Heart left ventricle (tissue), 16 donors: Measurements from ENCODE around the gene SERPINE1. TPM values are rescaled to one million over a fixed set of nuclear protein-coding genes. Genes with fewer than 3 reads are reported as not detected.

Source experiments
- ATAC-seq, 4 donors: fragments of 200-7000 bp; cut with Tn5 transposase; one replicate each; pipeline ENCODE4 v1.9.1; 2020 to 2022; ENCODE audit warnings: moderate library complexity in 4 of 4, mild to moderate bottlenecking in 3 of 4, moderate number of reproducible peaks in 1 of 4
- DNase-seq, 5 donors: peaks; one replicate each; pipeline ENCODE4 v3.0.0-alpha.2; 2020
- H3K27ac ChIP-seq, 12 donors: fragments of 200-600 bp; sonication (generic) in 4 of 12; one replicate each; pipeline versions ENCODE4 v1.5.0 to v1.8.0; 2016 to 2022; ENCODE audit warnings: mild to moderate bottlenecking in 2 of 12
- H3K27me3 ChIP-seq, 9 donors: fragments of 200-600 bp; sonication (generic) in 2 of 9; one replicate each; pipeline versions ENCODE4 v1.5.1 to v1.8.0; 2016 to 2022; ENCODE audit warnings: mild to moderate bottlenecking in 3 of 9
- H3K36me3 ChIP-seq, 9 donors: fragments of 200-600 bp; sonication (generic) in 2 of 9; one replicate each; pipeline versions ENCODE4 v1.5.0 to v1.8.0; 2018 to 2022; ENCODE audit warnings: mild to moderate bottlenecking in 2 of 9
- H3K4me1 ChIP-seq, 12 donors: fragments of 200-600 bp; sonication (generic) in 4 of 12; one replicate each; pipeline versions ENCODE4 v1.5.0 to v1.8.0; 2016 to 2022; ENCODE audit warnings: mild to moderate bottlenecking in 3 of 12
- H3K4me3 ChIP-seq, 12 donors: fragments of 200-600 bp; sonication (generic) in 4 of 12; one replicate each; pipeline versions ENCODE4 v1.5.0 to v1.8.0; 2017 to 2022; ENCODE audit warnings: mild to moderate bottlenecking in 9 of 12, moderate library complexity in 4 of 12
- H3K9me3 ChIP-seq, 12 donors: fragments of 200-600 bp; sonication (generic) in 4 of 12; one replicate each; pipeline versions ENCODE4 v1.5.0 to v1.8.0; 2016 to 2022; ENCODE audit warnings: mild to moderate bottlenecking in 1 of 12
- CTCF ChIP-seq, 12 donors: fragments of 200-600 bp; sonication (generic) in 4 of 12; IDR thresholded peaks; one replicate each; pipeline versions ENCODE4 v1.5.0 to v1.8.0; 2018 to 2022; ENCODE audit warnings: antibody characterized with exemption in 12 of 12, mild to moderate bottlenecking in 5 of 12
- POLR2A ChIP-seq, 2 donors: fragments of 450-650 bp; IDR thresholded peaks; one replicate each; pipeline ENCODE4 v1.6.1; 2017; ENCODE audit warnings: antibody characterized with exemption in 2 of 2, mild to moderate bottlenecking in 2 of 2, moderate library complexity in 2 of 2
- WGBS, 4 donors: extraction: QIAGEN DNeasy Blood & Tissue Kit in 2 of 4; methylation state at CpG; one replicate each; pipeline versions ENCODE4 v1.1.5 to v1.1.7; 2013 to 2018; 5-methylcytosine and 5-hydroxymethylcytosine counted together
- intact Hi-C, 10 donors: fragments of 100-400 bp; cut with DNase I; formaldehyde crosslinking; loops; one replicate each; pipeline versions ENCODE4 v1.11.1 to v1.14.2; 2022
- polyA plus RNA-seq, 2 donors: library from polyadenylated mRNA; stranded (reverse); fragments of 200-250 nt; gene quantifications; one replicate each; pipeline ENCODE4 v1.2.3, GENCODE V29; 2013
- total RNA-seq, 9 donors: library from RNA; depleted of rRNA in 2 of 9; stranded (reverse); fragments of >200 nt in 2 of 9; fragmentation: NEBNext Ultra II Directional in 3 of 9; extraction: Animal tissue kit (Norgen Biotek cat#: 25700) in 3 of 9; gene quantifications; one replicate each; pipeline versions ENCODE4 v1.1.0 to v1.2.4, GENCODE V29; 2016 to 2023
- donor health status: ischemic (EF 13 %, LVEDD 7.1; RV severe dilation, severe dysfunction).
- donor health status: healthy with polysubstance abuse.
- donor health status: DM: no; HTN: yes; CAD: no.
- donor health status: DM: no; HTN: no; CAD: no.
- donor health status: ischemic (EF 25% LVEDD 6.9; RV normal size, moderate dysfunction).
- donor health status: ischemic (EF 25% LVEDD 5.7; RV mildly dilated, moderate dysfunction).
- donor health status: healthy.
- donor health status: DM: yes; HTN: yes; CAD: no.
- donor health status: ischemic (EF 35%, LVEDD 5.7; RV mildly dilated, moderate dysfunction).
- donor health status: nonischemic (EF 11% LVEDD 7.7; RV severe dilation, severe dysfunction).
- donor health status: DM: yes; HTN: yes; CAD: no.
- donor health status: PGD.
- donor health status: ischemic (EF 29% LVEDD 5.4; RV normal size, mild dysfunction).
- donor health status: nonischemic (EF 23%, LVEDD 6.1; RV moderate dilation, normal function).

SERPINE1 gene
- total and polyA plus RNA-seq, 11 donors = 1.3 to 595 (median 13.9) TPM

- H3K4me3 ChIP-seq = no peak overlapping the region
- peaks cover 2 to 37% (median 17%) of the 10 kb centered on the region in 12 donors for H3K4me1 ChIP-seq
- DNase-seq (no peak), ATAC-seq (no peak)
- TF ChIP-seq POLR2A (IDR thresholded peaks at IDR 0.05) = no peak
- TF ChIP-seq CTCF (IDR thresholded peaks at IDR 0.05) = no peak
- 80 to 86% (median 81%) methylated on average over 4 of the region's 4 CpGs for WGBS, 4 donors
- H3K36me3 ChIP-seq = no peaks in the 10 kb centered on the region
- H3K27ac ChIP-seq = no peak overlapping the region
- no peaks in the 10 kb centered on the region for H3K27me3 ChIP-seq
- intact Hi-C loops = loop anchor here in 3 of 10 donors (2.0 to 5.0 kb wide), 3 partner anchors 40 to 71 kb away; no protein-coding TSS in a partner anchor
- no peaks in the 10 kb centered on the region for H3K9me3 ChIP-seq
Measured at GRCh38 chr7:101097561-101097960, 29.3 kb upstream of the SERPINE1 start.

- Histone ChIP-seq H3K4me3 (no peak overlapping the region), H3K4me1 (peaks cover under 1 to 43% (median 21%) of the 10 kb centered on the region in 12 donors)
- WGBS, 4 donors = 32 to 43% (median 33%) methylated on average over 20 to 26 of the region's 26 CpGs
Measured at GRCh38 chr7:101099969-101100781, 26.7 kb upstream of the SERPINE1 start.

GRCh38 chr7:101100858-101101847, 25.8 kb upstream of the SERPINE1 start:
- Histone ChIP-seq H3K9me3 (no peaks in the 10 kb centered on the region), H3K27ac (peak overlapping the region in 7 of 12 donors; percentile 34 to 80 (median 64)), H3K4me1 (peaks cover 0 to 44% (median 21%) of the 10 kb centered on the region in 12 donors), H3K4me3 (no peak overlapping the region), H3K36me3 (no peaks in the 10 kb centered on the region), H3K27me3 (no peaks in the 10 kb centered on the region)
- intact Hi-C loops = loop anchor here in 1 of 10 donors (1.0 kb wide), 1 partner anchor 16 kb away; the partner anchor contains the start of gene TRIM56
- TF ChIP-seq CTCF (IDR thresholded peaks at IDR 0.05) (no peak), POLR2A (IDR thresholded peaks at IDR 0.05) (no peak)
- DNase-seq (no peak), ATAC-seq (no peak)
- 90 to 94% (median 91%) methylated on average over 18 of the region's 18 CpGs for WGBS, 4 donors

More at GRCh38 chr7:101099969-101100781, 26.7 kb upstream of the SERPINE1 start:
- Histone ChIP-seq H3K9me3 (no peaks in the 10 kb centered on the region), H3K27me3 (no peaks in the 10 kb centered on the region), H3K36me3 (no peaks in the 10 kb centered on the region), H3K27ac (peak overlapping the region in 10 of 12 donors; percentile 34 to 80 (median 58))
- DNase-seq = peak; percentile 86 to 95 (median 92)
- TF ChIP-seq POLR2A (IDR thresholded peaks at IDR 0.05) (peak in 1 of 2 donors; percentile 14), CTCF (IDR thresholded peaks at IDR 0.05) (peak in 1 of 12 donors; percentile 19)
- intact Hi-C loops = loop anchor here in 2 of 10 donors (1.0 to 5.0 kb wide), 2 partner anchors 15 to 37 kb away; partner anchors contain the start of gene TRIM56 (in 1 of the 2)
- ATAC-seq = peak; percentile 94 to 98 (median 96)
